Measurements from ENCODE around the gene MED29. TPM values are rescaled to one million over a fixed set of nuclear protein-coding genes. Genes with fewer than 3 reads are reported as not detected.

The MED29 gene
- total RNA-seq, 2 donors from 2014 or later: 23.1 to 40.9 TPM

- no peak overlapping the region for H3K27ac ChIP-seq
These were observed 43.6 kb upstream of the MED29 start for GRCh38 chr19:39347332-39348164.

GRCh38 chr19:39349326-39349725 is 41.9 kb upstream of the MED29 start:
- Histone ChIP-seq H3K27ac (no peak overlapping the region), H3K4me1 (peaks cover 19% of the 10 kb centered on the region), H3K4me3 (no peak overlapping the region), H3K27me3 (no peaks in the 10 kb centered on the region), H3K9me3 (no peaks in the 10 kb centered on the region), H3K36me3 (replicated peaks in 1 of 2; ENCODE audit: insufficient read depth in 1 of 2, low read depth in 2 of 2) (no peaks in the 10 kb centered on the region)
- ATAC-seq (no peak), DNase-seq (no peak)
- intact Hi-C loops (cut with DNase I): loop anchor here (5.0 to 10.0 kb wide), 2 partner anchors 33 to 65 kb away; partner anchors contain the start of gene PLEKHG2
- WGBS, 2 donors: 83 to 86% methylated on average over 4 of the region's 4 CpGs
- TF ChIP-seq, protein P1, sequence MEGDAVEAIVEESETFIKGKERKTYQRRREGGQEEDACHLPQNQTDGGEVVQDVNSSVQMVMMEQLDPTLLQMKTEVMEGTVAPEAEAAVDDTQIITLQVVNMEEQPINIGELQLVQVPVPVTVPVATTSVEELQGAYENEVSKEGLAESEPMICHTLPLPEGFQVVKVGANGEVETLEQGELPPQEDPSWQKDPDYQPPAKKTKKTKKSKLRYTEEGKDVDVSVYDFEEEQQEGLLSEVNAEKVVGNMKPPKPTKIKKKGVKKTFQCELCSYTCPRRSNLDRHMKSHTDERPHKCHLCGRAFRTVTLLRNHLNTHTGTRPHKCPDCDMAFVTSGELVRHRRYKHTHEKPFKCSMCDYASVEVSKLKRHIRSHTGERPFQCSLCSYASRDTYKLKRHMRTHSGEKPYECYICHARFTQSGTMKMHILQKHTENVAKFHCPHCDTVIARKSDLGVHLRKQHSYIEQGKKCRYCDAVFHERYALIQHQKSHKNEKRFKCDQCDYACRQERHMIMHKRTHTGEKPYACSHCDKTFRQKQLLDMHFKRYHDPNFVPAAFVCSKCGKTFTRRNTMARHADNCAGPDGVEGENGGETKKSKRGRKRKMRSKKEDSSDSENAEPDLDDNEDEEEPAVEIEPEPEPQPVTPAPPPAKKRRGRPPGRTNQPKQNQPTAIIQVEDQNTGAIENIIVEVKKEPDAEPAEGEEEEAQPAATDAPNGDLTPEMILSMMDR (IDR thresholded peaks at IDR 0.05): no peak
- TF ChIP-seq POLR2A (IDR thresholded peaks at IDR 0.05): no peak

More at GRCh38 chr19:39347332-39348164, 43.6 kb upstream of the MED29 start:
- Histone ChIP-seq H3K9me3 (no peaks in the 10 kb centered on the region), H3K36me3 (replicated peaks in 1 of 2; ENCODE audit: insufficient read depth in 1 of 2, low read depth in 2 of 2) (no peaks in the 10 kb centered on the region), H3K4me3 (no peak overlapping the region), H3K27me3 (no peaks in the 10 kb centered on the region), H3K4me1 (peaks cover 34% of the 10 kb centered on the region)
- intact Hi-C loops (cut with DNase I): loop anchor here (5.0 to 10.0 kb wide), 2 partner anchors 35 to 67 kb away; partner anchors contain the start of gene PLEKHG2
- ATAC-seq (no peak), DNase-seq (no peak)
- TF ChIP-seq, protein P1 (IDR thresholded peaks at IDR 0.05): no peak
- TF ChIP-seq POLR2A (IDR thresholded peaks at IDR 0.05): no peak
- WGBS, 2 donors: 85 to 100% methylated on average over 4 of the region's 4 CpGs

DNA sequence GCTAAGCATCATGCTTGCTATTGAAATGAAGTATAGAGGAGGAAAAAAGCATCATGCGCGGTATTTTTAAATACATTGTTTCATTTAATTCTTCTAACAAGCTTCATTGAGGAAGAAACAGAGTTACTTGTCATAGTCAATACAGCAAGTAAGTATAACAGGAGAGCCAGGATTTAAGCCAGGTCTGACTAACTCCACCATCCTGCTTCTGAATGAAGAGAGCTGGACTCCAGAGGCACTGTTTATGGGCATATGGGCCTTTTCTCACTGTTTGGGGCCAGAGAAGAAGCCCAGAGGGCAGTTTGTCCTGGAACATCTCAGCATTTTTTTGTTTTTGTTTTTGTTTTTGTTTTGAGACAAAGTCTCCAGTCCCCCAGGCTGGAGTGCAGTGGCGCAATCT is 41.0 kb upstream of the MED29 start:
- TF ChIP-seq POLR2A (IDR thresholded peaks at IDR 0.05): no peak
- TF ChIP-seq, protein P1 (IDR thresholded peaks at IDR 0.05): no peak
- Histone ChIP-seq H3K27ac (no peak overlapping the region), H3K4me3 (no peak overlapping the region), H3K36me3 (replicated peaks in 1 of 2; ENCODE audit: insufficient read depth in 1 of 2, low read depth in 2 of 2) (peaks cover 0 to 2% of the 10 kb centered on the region in 2 donors), H3K27me3 (no peaks in the 10 kb centered on the region), H3K4me1 (peaks cover 10% of the 10 kb centered on the region), H3K9me3 (no peaks in the 10 kb centered on the region)
- no peak for ATAC-seq
- DNase-seq: no peak
- intact Hi-C loops (cut with DNase I): no loop called here
- WGBS, 2 donors: 95 to 98% methylated on average over 3 of the region's 3 CpGs

- Histone ChIP-seq H3K9me3 (no peaks in the 10 kb centered on the region), H3K36me3 (replicated peaks in 1 of 2; ENCODE audit: insufficient read depth in 1 of 2, low read depth in 2 of 2) (peaks cover 0 to 7% of the 10 kb centered on the region in 2 donors), H3K27me3 (no peaks in the 10 kb centered on the region), H3K4me1 (no peaks in the 10 kb centered on the region), H3K27ac (no peak overlapping the region), H3K4me3 (no peak overlapping the region)
- intact Hi-C loops (cut with DNase I): no loop called here
- no peak for TF ChIP-seq POLR2A (IDR thresholded peaks at IDR 0.05)
- TF ChIP-seq, protein P1 (IDR thresholded peaks at IDR 0.05): no peak
- no peak for DNase-seq
- WGBS, 2 donors: 47 to 65% methylated on average over 3 to 4 of the region's 4 CpGs
- no peak for ATAC-seq
These were observed 39.6 kb upstream of the MED29 start for GRCh38 chr19:39351537-39352064.

Data from body of pancreas (tissue), 4 donors.